Progenitor cell of endocrine pancreas (in vitro differentiated cells): Measurements from ENCODE around the gene TNIK. TPM values are rescaled to one million over a fixed set of nuclear protein-coding genes. Genes with fewer than 3 reads are reported as not detected.

Source experiments
- DNase-seq: peaks from one replicate; pipeline ENCODE4 v3.0.0; 2021; ENCODE audit warnings: low spot score; ENCODE audit not compliant: unreplicated experiment
- H3K27ac Mint-ChIP-seq: 2 replicates; pipeline ENCODE4 v1.8.0; 2021; ENCODE audit warnings: mild to moderate bottlenecking, moderate library complexity, mixed read lengths
- H3K27me3 Mint-ChIP-seq: 2 replicates; pipeline ENCODE4 v1.8.0; 2021; ENCODE audit warnings: mixed read lengths
- H3K36me3 Mint-ChIP-seq: 2 replicates; pipeline ENCODE4 v1.8.0; 2022; ENCODE audit warnings: mixed read lengths; ENCODE audit not compliant: insufficient read depth
- H3K4me1 Mint-ChIP-seq: 2 replicates; pipeline ENCODE4 v1.8.0; 2021; ENCODE audit warnings: low read depth, mixed read lengths
- H3K4me3 Mint-ChIP-seq: 2 replicates; pipeline ENCODE4 v1.8.0; 2021; ENCODE audit warnings: low read depth, mild to moderate bottlenecking, moderate library complexity, mixed read lengths
- H3K9me3 Mint-ChIP-seq: 2 replicates; pipeline ENCODE4 v1.8.0; 2021; ENCODE audit warnings: low read depth, mixed read lengths
- total RNA-seq: library from RNA; stranded (reverse); gene quantifications from 2 replicates; pipeline ENCODE4 v1.2.1, GENCODE V29; 2021
- TF ChIP-seq, protein P1 (sequence below): fragments of 200-600 bp; sonication (generic); IDR thresholded peaks from one replicate; pipeline ENCODE4 v1.5.0; 2021; ENCODE audit warnings: antibody characterized with exemption, mild to moderate bottlenecking; ENCODE audit not compliant: unreplicated experiment

The TNIK gene
- total RNA-seq, 1 donor from 2014 or later = 15.7 TPM

DNA sequence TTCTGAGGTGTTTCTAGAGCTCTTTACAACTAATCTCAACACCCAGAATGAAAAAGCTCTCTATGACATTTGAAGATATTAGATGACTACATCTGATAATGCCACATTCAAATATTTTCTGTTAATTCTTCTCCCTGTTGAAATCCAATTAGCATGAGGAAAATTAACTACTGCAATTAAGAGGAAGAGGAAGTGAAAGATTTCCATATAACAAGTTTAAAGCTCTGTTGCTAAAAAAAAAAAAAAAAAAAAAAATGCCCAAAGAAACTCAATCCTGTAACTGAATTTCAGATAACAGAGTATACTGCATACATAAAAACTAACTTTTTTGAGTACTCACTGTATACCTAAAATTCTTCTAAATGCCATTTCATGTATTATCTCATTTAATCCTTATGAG, 109.8 kb downstream of the TNIK start:
- TF ChIP-seq, protein P1, sequence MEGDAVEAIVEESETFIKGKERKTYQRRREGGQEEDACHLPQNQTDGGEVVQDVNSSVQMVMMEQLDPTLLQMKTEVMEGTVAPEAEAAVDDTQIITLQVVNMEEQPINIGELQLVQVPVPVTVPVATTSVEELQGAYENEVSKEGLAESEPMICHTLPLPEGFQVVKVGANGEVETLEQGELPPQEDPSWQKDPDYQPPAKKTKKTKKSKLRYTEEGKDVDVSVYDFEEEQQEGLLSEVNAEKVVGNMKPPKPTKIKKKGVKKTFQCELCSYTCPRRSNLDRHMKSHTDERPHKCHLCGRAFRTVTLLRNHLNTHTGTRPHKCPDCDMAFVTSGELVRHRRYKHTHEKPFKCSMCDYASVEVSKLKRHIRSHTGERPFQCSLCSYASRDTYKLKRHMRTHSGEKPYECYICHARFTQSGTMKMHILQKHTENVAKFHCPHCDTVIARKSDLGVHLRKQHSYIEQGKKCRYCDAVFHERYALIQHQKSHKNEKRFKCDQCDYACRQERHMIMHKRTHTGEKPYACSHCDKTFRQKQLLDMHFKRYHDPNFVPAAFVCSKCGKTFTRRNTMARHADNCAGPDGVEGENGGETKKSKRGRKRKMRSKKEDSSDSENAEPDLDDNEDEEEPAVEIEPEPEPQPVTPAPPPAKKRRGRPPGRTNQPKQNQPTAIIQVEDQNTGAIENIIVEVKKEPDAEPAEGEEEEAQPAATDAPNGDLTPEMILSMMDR = no peak
- Mint-ChIP-seq H3K4me3 (no peak overlapping the region), H3K4me1 (peaks cover 32% of the 10 kb centered on the region), H3K27ac (no peak overlapping the region), H3K36me3 (no peaks in the 10 kb centered on the region), H3K9me3 (no peaks in the 10 kb centered on the region), H3K27me3 (no peaks in the 10 kb centered on the region)
- no peak for DNase-seq

DNA sequence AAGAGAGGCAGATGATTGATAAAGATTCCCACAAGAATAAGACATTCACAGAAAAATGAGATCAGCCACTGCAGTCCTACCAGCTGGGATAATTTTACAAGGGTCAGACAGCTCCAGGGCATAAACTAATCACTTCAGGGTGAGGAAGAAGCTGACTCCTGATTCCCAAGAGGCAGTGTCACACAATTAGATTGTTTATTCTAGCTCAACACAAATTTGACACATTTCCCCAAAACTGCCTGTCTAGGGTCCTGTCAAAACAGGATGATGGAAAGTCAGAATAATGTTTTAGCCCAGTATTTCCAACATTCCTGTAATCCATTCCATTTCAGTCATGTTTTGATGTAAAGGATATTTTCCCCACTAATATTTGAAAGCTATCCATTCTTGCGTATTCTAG, 110.8 kb downstream of the TNIK start:
- Mint-ChIP-seq H3K27me3 (no peaks in the 10 kb centered on the region), H3K9me3 (peaks cover 3% of the 10 kb centered on the region), H3K36me3 (no peaks in the 10 kb centered on the region), H3K4me1 (peaks cover 23% of the 10 kb centered on the region), H3K4me3 (no peak overlapping the region), H3K27ac (no peak overlapping the region)
- no peak for DNase-seq
- TF ChIP-seq, protein P1 = no peak

DNA sequence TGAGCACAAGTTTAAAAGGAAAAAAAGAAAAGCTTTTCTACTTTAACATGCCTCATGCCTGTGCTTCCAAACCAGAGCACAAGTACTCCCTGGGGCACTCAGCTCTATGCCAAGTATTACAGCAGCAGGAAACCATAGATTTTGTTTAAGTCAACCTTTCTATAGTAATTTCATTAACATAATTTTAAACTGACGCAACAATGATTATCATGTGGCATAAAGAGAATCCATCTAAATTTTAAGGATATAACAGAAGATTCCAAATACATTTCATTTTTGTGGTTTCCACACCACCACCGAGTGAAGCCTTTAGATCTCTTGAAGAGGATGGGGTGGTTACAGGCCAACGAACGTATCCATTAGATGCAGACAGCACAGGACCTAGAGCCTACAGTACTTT, 112.1 kb downstream of the TNIK start:
- no peak overlapping the region for H3K27ac Mint-ChIP-seq
- H3K36me3 Mint-ChIP-seq = no peaks in the 10 kb centered on the region
- peaks cover 19% of the 10 kb centered on the region for H3K4me1 Mint-ChIP-seq
- no peak overlapping the region for H3K4me3 Mint-ChIP-seq
- TF ChIP-seq, protein P1 = no peak
- no peaks in the 10 kb centered on the region for H3K27me3 Mint-ChIP-seq
- no peak for DNase-seq
- peaks cover 4% of the 10 kb centered on the region for H3K9me3 Mint-ChIP-seq

DNA sequence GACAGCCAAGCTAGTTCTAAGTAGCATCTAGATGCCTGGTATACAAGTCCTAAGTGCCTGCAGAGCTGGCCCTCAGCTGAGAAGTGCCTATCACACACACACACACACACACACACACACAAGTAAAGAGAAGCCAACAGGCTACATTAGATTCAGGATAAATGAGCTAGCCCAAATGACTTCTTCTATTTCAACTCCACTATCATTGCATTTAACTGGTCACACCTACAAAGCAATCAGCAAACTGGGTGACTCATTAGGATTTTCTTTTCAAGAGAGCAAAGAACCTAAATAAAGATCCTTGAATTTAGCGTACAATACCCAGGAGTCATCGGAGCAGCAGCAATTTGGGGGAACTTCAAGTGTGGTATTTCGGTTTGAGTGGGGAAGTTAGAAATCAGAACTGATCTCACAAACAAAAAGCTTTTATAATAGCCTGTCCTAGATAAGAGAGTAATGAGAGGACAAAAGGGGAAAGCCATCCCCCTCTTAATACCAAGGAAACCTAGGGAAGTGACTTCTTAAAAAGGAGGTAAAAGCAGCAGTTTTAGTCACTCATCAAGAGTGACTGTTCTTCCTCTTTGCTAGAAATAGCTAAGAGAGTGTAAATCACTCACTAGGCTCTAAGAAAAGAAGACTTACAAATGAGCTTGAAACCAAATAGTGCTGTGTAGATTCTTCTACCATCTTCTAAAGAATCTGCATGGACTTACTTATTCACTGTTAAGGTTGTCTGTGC, 112.7 kb downstream of the TNIK start:
- TF ChIP-seq, protein P1 = no peak
- peak overlapping the region; percentile 60 for H3K27ac Mint-ChIP-seq
- H3K4me1 Mint-ChIP-seq = peaks cover 17% of the 10 kb centered on the region
- no peak overlapping the region for H3K4me3 Mint-ChIP-seq
- H3K9me3 Mint-ChIP-seq = peaks cover 8% of the 10 kb centered on the region
- no peaks in the 10 kb centered on the region for H3K36me3 Mint-ChIP-seq
- DNase-seq = no peak
- H3K27me3 Mint-ChIP-seq = no peaks in the 10 kb centered on the region

DNA sequence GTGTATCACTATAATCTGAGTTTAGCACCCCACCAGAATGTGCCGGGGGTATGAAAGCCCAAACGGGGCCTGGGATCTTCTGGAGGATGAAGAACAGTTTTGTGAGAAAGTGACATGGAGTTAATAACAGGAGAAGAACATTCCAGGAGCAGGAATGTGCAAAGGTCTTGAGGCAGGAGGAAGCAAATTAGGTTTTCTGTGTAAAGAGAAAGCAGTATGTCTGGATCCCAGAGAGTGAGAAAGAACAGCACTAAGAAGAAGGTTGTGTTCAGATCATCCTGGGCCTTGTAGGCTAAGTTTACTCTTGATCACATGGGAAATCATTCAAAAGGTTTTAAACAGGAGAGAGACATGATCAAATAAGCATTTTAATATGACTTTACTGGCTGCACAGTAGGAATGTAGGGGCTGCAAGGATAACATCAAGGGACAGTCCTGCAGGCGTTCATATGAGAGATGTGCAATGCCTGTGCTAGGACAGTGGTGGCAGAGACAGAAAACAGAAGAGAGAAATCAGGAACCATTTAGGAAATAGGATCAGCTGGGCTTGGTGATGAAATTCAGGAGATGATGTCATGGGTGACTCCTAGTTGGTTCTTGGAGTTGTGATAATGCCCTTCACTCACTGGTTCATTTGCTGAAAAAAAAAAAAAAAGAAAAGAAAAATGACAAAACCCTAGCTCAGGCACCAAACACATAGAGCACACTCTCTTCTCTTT, 113.5 kb downstream of the TNIK start:
- peaks cover 8% of the 10 kb centered on the region for H3K9me3 Mint-ChIP-seq
- DNase-seq = no peak
- H3K27me3 Mint-ChIP-seq = no peaks in the 10 kb centered on the region
- H3K27ac Mint-ChIP-seq = no peak overlapping the region
- no peaks in the 10 kb centered on the region for H3K36me3 Mint-ChIP-seq
- H3K4me1 Mint-ChIP-seq = peaks cover 17% of the 10 kb centered on the region
- TF ChIP-seq, protein P1 = no peak
- H3K4me3 Mint-ChIP-seq = no peak overlapping the region
